ENCODE results near the gene UXS1.
"Not testable (repeated sequence)": the region's sequence is repeated elsewhere in the genome, so short reads cannot be mapped to it uniquely, and the experiment has no call there.

DNA sequence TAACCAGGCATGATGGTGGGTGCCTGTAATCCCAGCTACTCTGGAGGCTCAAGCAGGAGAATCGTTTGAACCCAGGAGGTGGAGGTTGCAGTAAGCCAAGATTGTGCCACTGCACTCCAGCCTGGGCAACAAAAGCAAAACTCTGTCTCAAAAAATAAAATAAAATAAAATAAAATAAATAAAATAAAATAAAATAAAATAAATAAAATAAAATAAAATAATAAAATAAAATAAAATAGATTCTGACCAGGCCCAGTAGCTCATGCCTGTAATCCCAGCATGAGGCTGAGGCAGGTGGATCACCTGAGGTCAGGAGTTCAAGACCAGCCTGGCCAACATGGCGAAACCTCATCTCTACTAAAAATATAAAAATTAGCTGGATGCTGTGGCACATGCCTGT, 45.4 kb upstream of the UXS1 start:
- TF ChIP-seq, protein P1, sequence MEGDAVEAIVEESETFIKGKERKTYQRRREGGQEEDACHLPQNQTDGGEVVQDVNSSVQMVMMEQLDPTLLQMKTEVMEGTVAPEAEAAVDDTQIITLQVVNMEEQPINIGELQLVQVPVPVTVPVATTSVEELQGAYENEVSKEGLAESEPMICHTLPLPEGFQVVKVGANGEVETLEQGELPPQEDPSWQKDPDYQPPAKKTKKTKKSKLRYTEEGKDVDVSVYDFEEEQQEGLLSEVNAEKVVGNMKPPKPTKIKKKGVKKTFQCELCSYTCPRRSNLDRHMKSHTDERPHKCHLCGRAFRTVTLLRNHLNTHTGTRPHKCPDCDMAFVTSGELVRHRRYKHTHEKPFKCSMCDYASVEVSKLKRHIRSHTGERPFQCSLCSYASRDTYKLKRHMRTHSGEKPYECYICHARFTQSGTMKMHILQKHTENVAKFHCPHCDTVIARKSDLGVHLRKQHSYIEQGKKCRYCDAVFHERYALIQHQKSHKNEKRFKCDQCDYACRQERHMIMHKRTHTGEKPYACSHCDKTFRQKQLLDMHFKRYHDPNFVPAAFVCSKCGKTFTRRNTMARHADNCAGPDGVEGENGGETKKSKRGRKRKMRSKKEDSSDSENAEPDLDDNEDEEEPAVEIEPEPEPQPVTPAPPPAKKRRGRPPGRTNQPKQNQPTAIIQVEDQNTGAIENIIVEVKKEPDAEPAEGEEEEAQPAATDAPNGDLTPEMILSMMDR (IDR thresholded peaks at IDR 0.05; ENCODE audit: insufficient read depth, low read depth, low read length): not testable (repeated sequence)
- TF ChIP-seq EZH2 (IDR thresholded peaks at IDR 0.05; ENCODE audit: insufficient read depth, low read length): not testable (repeated sequence)
